Measurements from ENCODE around the gene SHB. TPM values are rescaled to one million over a fixed set of nuclear protein-coding genes. Genes with fewer than 3 reads are reported as not detected.

SHB gene
- total RNA-seq, 1 experiment from 2014 or later = 29.6 TPM

GRCh38 chr9:37975639-37976038 lies 93.4 kb downstream of the SHB start:
- Mint-ChIP-seq H3K4me1 (ENCODE audit: insufficient read depth, unreplicated experiment) (peaks cover 16% of the 10 kb centered on the region), H3K27me3 (ENCODE audit: insufficient read depth, unreplicated experiment) (no peaks in the 10 kb centered on the region), H3K9me3 (ENCODE audit: unreplicated experiment) (no peaks in the 10 kb centered on the region), H3K4me3 (ENCODE audit: unreplicated experiment) (no peak overlapping the region), H3K27ac (ENCODE audit: low read depth, unreplicated experiment) (peak overlapping the region; percentile 65), H3K36me3 (ENCODE audit: insufficient read depth, unreplicated experiment) (peaks cover 28% of the 10 kb centered on the region)
- no peak for TF ChIP-seq CTCF (IDR thresholded peaks at IDR 0.05; ENCODE audit: unreplicated experiment)
- ChIA-PET POLR2A (interaction anchor here (0.7 kb wide), 1 partner anchor 9 kb away, joined by 3 read pairs; no protein-coding TSS in a partner anchor), CTCF (interaction anchor here (0.7 kb wide), 1 partner anchor 93 kb away, joined by 3 read pairs; the partner anchor contains the start of gene SHB)
- BruUV-seq (replicated peaks) = no TSS peak
- intact Hi-C loops (cut with micrococcal nuclease) = no loop called here
- no peak for DNase-seq (ENCODE audit: unreplicated experiment)

- no peaks in the 10 kb centered on the region for H3K9me3 Mint-ChIP-seq (ENCODE audit: unreplicated experiment)
- H3K36me3 Mint-ChIP-seq (ENCODE audit: insufficient read depth, unreplicated experiment) = peaks cover 22% of the 10 kb centered on the region
- ChIA-PET POLR2A (interaction anchor here (0.7 kb wide), 2 partner anchors 10 to 48 kb away, joined by 3 read pairs; no protein-coding TSS in a partner anchor), CTCF (interaction anchor here (0.6 to 1.0 kb wide), 3 partner anchors 94 to 187 kb away, joined by 3 read pairs; partner anchors contain the start of gene SHB)
- intact Hi-C loops (cut with micrococcal nuclease) = no loop called here
- no peak overlapping the region for H3K4me3 Mint-ChIP-seq (ENCODE audit: unreplicated experiment)
- peaks cover 16% of the 10 kb centered on the region for H3K4me1 Mint-ChIP-seq (ENCODE audit: insufficient read depth, unreplicated experiment)
- no peak for DNase-seq (ENCODE audit: unreplicated experiment)
- H3K27ac Mint-ChIP-seq (ENCODE audit: low read depth, unreplicated experiment) = no peak overlapping the region
- no peaks in the 10 kb centered on the region for H3K27me3 Mint-ChIP-seq (ENCODE audit: insufficient read depth, unreplicated experiment)
- BruUV-seq (replicated peaks) = no TSS peak
- no peak for TF ChIP-seq CTCF (IDR thresholded peaks at IDR 0.05; ENCODE audit: unreplicated experiment)
Observed at GRCh38 chr9:37974506-37975173, 94.4 kb downstream of the SHB start.

DNA sequence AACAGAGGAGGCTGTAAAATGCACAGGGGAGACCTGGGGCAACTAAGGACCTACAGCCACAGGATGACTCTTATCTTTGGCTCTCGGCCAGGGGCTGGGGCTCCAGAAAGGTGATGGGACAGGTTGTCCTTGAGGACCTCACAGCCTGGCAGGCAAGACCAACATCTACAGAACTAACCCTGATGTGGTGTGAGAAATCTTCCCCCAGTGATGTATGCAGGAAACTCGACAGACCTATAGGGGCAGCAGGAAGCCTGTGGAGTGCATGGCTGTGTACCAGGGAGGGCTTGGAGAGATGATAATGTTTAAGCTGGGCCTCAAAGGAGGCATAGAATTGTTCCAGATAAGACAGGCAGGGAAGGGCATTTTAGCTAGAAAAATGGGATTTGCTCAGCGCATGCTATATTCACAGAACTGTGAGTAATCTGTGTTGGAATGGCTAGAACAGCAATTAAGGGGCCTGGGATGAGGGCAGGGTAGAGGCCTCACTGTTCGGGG lies 96.6 kb downstream of the SHB start:
- POLR2A ChIA-PET = no interaction called here
- TF ChIP-seq CTCF (IDR thresholded peaks at IDR 0.05; ENCODE audit: unreplicated experiment) = no peak
- Mint-ChIP-seq H3K4me3 (ENCODE audit: unreplicated experiment) (no peak overlapping the region), H3K27ac (ENCODE audit: low read depth, unreplicated experiment) (peak overlapping the region; percentile 39), H3K9me3 (ENCODE audit: unreplicated experiment) (no peaks in the 10 kb centered on the region), H3K27me3 (ENCODE audit: insufficient read depth, unreplicated experiment) (no peaks in the 10 kb centered on the region), H3K36me3 (ENCODE audit: insufficient read depth, unreplicated experiment) (peaks cover 16% of the 10 kb centered on the region), H3K4me1 (ENCODE audit: insufficient read depth, unreplicated experiment) (peaks cover 32% of the 10 kb centered on the region)
- CTCF ChIA-PET = interaction anchor here (0.7 to 1.0 kb wide), 3 partner anchors 27 to 182 kb away, joined by 3 to 4 read pairs (median 4); no protein-coding TSS in a partner anchor
- intact Hi-C loops (cut with micrococcal nuclease) = no loop called here
- no TSS peak for BruUV-seq (replicated peaks)
- DNase-seq (ENCODE audit: unreplicated experiment) = peak; percentile 21

GRCh38 chr9:37971691-37972090 lies 97.3 kb downstream of the SHB start:
- no TSS peak for BruUV-seq (replicated peaks)
- H3K9me3 Mint-ChIP-seq (ENCODE audit: unreplicated experiment) = no peaks in the 10 kb centered on the region
- intact Hi-C loops (cut with micrococcal nuclease) = no loop called here
- H3K27me3 Mint-ChIP-seq (ENCODE audit: insufficient read depth, unreplicated experiment) = no peaks in the 10 kb centered on the region
- peaks cover 16% of the 10 kb centered on the region for H3K36me3 Mint-ChIP-seq (ENCODE audit: insufficient read depth, unreplicated experiment)
- H3K4me1 Mint-ChIP-seq (ENCODE audit: insufficient read depth, unreplicated experiment) = peaks cover 38% of the 10 kb centered on the region
- DNase-seq (ENCODE audit: unreplicated experiment) = no peak
- no peak overlapping the region for H3K4me3 Mint-ChIP-seq (ENCODE audit: unreplicated experiment)
- ChIA-PET CTCF (interaction anchor here (0.9 to 1.2 kb wide), 3 partner anchors 56 to 117 kb away, joined by 3 to 4 read pairs (median 3); partner anchors contain the start of gene SHB), POLR2A (no interaction called here)
- TF ChIP-seq CTCF (IDR thresholded peaks at IDR 0.05; ENCODE audit: unreplicated experiment) = no peak
- no peak overlapping the region for H3K27ac Mint-ChIP-seq (ENCODE audit: low read depth, unreplicated experiment)
